Hematopoietic multipotent progenitor cell treated with erythropoietin and hydrocortisone succinate and interleukin-3 and kit ligand, for 15 days (in vitro differentiated cells): ENCODE results near the gene SLC25A29.
A peak's percentile ranks its signal among the peaks of the same experiment; 100 is the strongest.
"Not testable (repeated sequence)": the region's sequence is repeated elsewhere in the genome, so short reads cannot be mapped to it uniquely, and the experiment has no call there.

Experiments used
- DNase-seq: peaks from one replicate; pipeline ENCODE4 v3.0.0-alpha.2; 2015; ENCODE audit warnings: low spot score

The SLC25A29 gene

DNA sequence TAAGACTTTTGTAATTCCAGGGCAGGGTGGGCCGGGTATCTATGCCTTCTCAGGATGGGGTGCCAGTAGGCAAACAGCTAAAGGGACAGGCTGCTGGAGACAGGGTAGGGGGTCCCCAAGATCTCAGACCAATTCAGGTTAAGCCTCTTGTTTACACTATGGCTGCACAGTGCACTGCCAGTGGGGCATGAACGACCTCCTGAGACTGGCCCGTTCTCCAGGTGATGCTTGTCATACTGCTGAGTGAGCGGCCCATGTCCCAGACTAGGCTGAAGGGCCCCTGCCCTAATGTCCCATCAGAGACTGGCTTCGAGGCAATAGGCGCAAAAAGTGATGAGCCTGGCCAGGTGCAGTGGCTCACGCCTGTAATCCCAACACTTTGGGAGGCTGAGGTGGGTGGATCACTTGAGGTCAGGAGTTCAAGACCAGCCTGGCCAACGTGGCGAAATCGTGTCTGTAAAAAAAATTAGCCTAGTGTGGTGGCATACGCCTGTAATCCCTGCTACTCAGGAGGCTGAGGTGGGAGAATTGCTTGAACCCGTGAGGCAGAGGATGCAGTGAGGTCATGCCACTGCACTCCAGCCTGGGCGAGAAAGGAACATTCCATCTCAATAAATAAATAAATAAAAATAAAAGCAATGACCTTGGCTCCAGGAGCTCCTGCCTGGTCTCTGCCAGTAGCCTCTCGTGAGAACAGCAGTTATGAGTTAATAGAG, 12.6 kb downstream of the SLC25A29 start:
- no peak for DNase-seq

DNA sequence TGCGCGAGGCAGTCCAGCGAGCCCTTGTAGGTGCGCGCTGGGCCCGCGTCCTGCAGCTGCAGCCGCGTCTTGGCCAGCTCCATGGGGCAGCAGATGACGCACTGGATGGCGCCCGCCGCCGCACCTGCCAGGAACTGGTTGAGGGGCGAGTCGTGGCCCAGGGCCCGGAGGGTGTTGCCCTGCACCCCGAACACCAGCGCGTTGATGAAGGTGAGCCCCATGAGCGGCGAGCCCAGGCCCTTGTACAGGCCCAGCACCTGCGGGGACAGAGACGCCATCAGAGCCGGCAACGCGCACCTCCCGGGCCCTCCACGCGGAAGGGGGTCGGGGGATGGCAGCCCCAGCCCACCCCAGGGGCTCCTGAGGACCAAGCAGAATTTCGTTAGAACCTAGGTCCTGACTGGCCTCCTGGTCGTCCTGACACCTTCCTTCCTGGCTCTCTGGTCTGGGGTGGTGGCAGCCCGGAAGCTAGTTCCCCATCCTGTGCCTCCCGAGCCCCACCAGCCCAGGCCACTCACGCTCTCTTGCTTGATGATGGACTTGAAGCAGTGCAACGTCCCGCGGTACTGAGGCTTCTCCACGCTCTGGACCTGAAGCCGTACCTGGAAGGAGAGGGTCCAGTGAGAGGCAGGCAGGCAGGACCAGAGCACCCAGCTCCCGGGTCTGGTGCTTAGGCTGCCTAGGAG, 13.3 kb downstream of the SLC25A29 start:
- no peak for DNase-seq

DNA sequence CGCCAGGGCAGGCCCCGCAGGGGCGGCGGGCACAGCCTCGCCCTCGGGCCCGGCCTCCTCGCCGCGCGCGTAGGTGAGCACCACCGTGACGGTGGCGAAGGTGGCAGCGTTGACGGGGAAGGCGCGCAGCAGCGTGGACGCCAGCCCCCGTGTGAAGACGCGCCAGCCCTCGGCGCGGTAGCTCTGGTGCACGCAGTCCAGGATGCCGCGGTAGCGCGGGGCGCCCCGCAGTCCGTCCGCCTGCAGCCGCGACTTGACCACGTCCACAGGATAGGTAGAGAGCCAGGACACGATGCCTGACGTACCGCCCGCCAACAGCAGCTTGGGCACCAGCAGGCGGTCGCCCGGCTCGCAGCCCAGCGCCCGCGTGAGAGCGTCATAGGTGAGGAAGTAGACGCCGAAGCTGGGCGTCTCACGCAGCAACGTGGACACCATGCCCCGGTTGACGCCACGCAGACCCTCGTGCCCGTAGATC, 13.9 kb downstream of the SLC25A29 start:
- no peak for DNase-seq

DNA sequence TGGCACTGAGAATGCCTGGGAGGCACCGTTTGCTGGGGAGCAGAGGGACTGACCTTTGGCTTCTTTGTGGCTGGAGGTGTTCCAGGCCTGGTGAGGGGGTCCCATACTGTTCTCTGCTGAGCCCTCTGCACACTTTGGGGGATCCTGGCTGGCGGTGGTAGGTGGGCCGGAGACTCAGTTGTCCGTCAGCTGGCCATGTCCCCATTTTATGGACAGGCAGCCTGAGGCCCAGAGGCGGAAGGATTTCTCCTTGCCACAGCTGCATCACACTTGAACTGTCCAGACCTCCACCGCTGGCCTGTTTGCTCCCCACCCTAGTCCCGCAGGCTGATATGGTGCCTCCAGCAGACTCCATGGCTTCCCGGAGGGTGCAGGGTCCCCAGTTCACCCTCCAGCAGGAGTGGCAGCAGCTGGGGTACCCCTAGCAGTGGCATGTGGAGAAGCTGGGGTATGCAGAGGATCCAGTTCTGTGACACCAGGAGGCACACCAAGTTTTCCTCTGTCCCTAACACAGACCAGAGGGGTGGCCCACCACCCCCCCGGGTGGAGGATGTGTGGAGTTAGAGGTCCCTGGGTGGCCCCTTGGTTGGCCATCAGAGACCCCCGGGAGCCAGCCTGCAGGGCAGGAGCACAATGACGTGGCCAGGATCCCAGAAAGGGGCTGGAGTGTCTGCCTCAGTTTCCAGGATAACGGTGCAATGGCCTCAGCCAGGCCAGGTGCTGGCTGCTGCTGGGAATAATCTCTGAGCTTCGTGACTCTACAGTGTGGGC, 14.8 kb downstream of the SLC25A29 start:
- DNase-seq = no peak

DNA sequence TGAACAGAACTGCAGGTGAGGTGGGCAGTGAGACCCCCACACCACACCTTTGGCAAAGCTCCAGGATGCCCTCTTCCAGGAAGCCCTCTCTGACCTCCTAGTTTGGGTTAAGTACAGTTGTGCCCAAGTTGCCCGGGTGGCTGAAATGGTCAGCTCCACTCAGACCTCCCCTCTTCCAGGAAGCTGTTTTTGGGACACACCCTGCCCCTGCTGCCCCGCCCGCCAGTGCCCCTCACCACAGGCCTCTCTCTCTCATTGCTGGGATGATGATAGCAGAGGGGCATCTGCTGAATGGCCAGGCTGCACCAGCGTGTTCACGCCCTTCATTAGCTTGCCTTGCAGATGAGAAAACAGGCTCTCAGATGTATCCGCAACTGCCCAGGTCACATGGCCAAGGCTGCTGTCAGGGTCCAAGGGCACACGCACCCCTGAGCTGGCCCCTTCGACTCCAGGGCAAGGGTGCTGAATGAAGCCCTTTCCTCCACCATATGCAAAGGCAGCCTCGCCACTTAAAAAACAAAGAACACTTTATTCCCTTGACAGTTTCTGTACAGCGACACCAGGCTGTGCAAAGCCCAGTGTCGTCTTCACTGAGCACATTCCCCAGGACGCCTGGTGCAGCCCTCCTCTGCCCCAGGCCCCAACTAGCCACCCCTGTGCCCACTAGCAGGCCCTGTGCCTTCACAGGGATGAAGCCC, 15.5 kb downstream of the SLC25A29 start:
- DNase-seq = no peak

DNA sequence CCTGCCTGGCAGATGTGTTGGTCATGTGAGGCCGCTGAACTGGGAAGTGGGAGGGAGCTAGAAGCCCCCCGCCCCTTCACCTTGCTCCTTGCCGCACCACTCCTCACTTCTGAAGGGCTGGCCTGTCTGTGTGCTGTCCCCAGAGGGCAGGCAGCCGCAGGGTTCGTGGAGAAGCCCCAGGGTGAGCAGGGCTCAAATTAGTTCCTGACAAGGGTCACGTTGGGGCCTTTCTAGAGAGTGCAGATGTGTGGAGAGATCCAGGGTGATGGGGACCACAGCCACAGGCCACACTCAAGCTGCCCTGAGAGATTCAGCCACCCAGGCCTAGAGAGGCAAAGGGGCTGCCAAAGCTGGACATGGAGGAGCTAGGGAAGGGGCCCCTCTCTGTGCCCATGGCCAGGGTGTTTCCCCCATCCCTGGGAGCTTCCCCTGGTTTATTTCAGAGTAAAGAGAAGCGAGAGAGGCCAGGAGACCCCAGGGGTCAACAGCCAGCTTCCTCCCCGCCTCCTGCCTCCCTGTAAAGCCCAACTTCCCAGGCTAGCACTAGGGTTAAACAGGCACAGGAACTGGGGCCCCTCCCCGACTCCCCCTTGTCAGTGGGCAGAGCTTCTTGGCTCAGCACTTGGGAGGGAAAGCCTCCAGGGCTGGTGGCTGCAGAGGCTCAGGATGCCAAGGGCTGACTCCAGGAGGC, 16.2 kb downstream of the SLC25A29 start:
- DNase-seq = no peak

DNA sequence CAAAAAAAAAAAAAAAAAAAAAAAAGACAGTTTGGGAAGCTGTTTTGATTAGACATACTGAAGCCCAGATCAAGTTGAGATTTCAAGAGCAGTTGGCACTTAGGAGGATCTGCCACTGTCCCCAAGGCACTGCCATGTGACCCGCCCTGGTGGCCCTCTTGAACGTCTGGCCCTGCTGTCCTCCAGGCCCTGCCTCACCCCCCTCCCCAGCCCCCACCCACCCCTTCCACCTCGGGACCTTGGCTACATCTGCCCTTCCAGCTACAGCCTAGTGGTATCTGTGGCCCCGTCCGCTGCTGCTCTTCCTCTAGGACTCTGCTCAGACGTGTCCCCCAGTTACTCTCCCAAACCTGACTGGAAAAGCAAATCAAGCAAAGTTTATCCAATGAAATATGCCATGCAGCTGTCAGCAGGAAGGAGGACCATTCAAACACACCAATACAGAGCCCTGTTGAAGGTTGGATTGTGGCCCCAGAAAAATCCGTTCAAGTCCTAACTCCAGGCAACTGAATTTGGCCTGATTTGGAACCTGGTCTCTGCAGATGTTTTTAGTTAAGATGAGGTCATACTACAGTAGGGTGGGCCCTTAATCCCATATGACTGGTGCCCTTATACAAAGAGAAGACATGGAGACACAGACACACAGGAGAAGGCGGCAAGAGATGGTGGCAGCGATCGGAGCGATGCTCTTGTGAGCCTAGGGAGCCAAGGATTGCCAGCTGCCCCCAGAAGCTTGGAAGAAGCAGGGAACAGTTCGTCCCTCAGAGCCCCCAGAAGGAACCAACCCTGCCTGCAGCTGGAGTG, 17.7 kb downstream of the SLC25A29 start:
- no peak for DNase-seq

DNA sequence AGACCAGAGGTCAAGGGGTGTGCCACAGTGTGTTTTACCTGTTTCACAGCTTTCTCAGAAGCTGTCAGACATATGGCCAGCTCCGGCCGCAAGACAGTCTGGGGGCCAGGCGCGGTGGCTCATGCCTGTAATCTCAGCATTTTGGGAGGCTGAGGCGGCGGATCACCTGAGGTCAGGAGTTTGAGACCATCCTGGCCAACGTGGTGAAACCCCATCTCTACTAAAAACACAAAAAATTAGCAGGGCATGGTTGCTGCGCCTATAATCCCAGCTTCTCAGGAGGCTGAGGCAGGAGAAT, 18.3 kb downstream of the SLC25A29 start:
- DNase-seq = not testable (repeated sequence)

DNA sequence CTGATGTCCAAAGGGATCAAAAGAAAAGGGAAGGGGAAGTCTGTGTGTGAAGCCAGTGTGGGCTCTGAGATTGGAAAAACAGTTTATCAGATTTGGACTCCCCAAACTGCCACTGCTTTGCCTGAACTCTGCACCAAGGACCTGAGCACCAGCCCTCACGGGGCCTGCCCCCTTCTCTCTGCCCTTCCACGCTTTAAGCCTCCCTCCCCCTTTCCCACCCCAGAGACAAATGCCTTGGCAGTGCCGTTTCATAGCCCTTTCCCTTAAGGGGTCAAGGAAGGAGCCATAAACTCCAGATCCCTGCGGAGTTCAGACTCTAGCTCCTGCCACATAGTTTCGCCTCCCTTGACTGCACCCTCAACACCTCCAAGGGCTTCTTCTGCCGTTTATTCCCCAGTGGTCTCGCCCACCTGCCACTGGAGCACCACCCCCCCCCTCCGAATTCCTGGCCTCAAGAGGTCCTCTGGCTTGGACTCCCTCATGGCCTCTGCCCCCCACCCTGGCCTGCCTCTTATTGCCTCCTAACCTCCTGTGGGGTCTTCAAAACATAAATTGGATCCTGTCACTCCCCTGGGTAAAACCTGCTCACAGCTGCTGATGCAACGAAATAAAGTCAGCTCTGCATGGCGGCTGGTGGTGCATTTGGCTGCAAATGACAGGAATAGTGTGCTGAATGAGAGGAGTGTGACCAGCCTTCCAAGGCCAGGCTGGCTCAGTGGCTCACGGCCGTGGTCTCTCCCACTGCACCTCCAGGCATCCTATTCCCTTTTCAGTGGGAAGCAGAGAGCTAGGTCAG, 18.8 kb downstream of the SLC25A29 start:
- DNase-seq = no peak

DNA sequence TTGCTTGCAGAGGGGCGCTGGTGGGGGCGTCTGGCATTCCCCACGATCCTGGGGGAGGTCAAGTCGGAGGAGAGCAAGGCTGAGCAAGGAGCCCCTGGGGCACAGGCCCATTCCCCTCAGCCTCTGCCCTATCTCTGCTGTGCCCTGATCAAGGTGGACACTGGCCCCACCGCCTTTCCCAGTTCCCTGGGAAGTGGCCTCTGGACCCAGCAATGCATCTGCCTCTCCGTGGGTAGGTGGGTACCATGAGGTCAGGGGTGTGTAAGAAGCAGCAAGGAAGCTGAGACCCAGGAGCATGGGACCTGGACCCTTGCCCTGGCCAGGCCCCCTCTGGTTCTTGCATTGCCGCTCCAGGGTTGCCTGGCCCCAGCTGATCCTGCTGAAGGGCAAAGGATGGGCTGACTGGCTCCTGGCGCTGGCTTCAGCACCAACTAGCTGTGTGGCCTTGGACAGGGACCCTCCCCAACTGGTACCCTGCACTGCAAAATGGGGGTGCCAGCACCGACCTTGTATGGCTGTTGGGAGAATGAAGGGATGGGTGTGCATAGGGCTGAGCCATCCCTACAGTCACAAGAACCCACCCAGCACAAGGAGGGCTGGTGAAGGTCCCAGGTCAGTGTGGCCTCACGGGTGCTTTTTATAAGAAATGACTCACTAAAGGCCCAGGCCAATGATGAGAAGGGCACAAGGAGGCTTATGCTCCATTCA, 19.6 kb downstream of the SLC25A29 start:
- no peak for DNase-seq

DNA sequence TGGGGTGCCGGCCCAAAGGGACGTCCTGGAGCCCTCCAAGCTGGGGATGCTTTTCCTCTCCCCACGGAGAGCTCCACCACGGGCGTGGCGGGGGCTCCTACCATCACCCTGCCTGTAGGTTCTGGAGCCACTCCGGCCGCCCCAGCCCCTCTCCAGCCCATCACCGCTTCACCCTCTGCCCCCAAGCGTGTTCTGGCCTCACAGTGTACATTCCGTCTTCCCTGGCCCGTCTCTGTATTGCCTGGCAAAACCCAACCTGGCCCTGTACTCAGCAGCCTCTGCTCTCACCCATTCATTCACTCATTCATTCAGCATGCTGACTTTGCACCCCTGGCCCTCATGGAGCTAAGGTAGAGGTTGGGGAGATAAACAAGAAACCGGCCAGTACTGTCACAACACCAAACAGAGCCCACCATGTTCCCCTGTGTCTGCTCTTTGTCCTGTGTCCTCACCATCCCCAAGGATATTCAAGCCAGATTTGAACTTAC, 20.3 kb downstream of the SLC25A29 start:
- no peak for DNase-seq

DNA sequence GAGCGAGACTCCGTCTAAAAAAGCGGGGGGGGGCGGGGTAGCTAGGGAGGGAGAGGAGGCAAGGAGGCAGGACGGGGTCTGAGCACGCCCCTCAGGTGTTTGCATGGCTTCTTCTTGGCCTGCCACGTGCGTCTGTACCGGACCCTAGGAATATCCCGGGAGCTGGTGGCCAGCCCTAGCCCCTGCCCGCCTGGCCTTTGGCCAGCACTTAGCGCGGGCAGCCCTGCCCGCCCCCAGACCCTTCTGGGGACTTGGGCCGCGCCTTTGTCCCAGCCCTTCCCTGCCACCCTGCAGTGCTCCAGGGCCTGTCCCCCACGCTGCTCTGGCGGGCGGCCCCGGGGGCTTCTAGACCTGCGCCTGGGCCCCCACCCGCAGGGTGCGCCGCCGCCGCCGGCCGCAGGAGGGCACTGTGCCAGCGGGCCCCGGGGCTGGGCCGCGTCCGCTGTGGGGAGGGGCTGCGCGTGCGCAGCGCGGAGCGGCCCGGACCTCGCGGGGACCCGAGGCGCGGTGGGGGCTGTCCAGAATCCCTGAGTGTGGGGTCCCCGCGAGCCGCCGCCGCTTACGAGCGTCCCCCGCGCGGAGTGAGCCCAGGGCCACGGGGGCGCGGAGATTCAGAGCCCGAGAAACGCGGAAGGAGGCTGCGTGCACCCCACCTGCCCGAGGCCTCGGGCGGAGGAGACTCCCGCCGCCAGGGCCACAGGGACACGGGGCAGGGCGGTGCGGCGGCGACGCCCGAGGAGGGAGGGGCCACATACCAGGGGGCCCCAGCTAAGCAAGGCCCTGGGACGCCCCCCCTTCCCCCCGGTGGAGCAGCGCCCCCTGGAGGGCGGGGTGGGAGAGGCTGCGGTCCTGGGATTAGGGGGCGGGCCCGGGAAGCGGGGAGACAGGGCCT, 21.0 kb downstream of the SLC25A29 start:
- peak; percentile 74 for DNase-seq

DNA sequence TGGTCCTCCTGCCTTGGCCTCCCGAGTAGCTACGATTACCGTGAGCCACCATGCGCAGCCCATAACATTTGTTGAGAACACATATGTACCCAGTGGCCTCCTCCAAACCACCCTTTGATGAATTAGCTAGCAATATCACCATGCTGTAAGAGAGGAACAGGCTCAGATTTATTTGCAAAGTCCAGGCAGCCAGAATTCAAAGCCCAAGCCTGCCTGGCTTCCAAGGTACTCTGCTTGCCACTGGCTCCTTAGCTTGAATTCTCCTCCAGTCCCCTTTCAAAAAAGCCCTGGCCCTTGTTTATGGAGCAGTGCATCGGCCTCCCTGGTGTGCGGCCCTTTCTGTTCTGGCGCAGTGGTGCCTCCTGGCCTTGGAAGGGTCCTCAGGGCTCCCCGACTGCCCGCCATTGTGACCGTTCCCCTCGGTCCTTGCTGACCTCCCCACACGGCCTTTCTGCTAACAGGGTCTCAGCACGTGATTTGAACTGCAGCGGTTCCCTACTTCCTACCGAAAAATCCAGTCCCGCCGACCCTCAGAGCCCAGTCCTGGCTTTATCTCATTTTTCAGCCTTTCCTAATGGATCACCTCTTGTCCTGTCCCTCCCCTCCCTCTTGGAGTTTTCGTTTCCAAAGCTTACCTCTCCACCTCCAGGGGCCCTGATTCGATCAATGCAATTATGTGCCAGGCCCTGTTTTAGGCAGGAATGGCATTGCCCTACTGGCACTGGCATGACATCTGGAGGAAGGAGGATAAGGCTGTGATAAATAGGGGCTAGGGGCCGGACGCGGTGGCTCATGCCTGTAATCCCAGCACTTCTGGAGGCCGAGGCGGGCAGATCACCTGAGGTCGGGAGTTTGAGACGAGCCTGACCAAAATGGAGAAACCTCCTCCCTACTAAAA, 22.0 kb downstream of the SLC25A29 start:
- DNase-seq = no peak

DNA sequence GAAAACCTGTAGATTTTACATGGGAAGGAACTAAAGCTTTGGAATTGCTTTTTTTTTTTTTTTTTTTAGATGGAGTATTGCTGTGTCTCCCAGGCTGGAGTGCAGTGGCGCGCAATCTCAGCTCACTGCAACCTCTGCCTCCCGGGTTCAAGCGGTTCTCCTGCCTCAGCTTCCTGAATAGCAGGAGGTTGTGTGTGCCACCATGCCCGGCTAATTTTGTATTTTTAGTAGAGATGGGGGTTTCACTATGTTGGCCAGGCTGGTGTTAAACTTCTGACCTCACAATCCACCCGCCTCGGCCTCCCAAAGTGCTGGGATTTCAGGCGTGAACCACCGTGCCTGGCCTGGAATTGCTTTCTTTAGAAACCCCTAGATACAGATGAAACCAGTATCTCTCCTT, 22.8 kb downstream of the SLC25A29 start:
- DNase-seq = not testable (repeated sequence)

DNA sequence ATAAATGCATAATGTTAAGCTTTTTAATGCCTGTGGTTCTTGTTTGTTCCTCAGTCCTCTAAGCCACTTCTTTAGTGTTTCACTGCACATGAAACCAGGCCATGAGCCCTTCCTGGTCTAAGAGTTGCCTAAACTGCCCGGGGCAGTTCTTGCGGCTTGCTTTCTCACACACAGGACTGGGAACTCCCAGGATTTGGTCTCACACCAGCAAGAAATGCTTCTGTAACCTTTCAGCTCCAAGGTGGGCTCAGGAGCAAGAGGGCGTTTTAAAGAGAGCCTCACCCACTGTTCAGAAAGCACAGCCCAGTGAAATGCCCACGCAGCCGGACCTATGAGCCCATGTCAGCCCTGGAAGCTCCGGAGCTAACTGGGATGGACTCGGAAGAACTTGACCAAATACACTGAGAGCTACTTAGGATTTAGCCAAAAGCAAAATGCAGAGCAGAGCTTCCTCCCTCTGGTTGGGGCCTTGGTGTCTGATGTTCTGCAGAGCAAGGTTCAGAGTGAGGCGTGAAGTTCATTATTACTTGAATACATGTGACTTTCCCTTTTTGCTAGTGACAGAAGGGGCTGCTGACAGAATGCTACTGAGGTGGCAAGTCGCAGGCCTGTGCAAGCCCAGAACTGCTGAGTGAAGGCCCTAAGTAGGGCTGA, 23.4 kb downstream of the SLC25A29 start:
- no peak for DNase-seq

DNA sequence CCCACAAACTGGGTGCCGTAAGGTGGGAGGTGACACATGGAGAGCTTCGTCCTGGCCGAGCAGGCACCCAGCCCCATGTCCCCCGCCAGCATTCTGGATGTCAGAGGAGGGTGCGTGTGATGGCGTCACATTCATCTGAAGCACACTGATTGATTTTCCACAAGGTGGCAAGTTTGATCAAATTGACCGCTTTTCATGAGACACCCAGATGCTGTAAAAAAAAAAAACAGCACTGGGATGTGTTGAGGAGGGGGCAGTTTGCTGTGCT, 24.2 kb downstream of the SLC25A29 start:
- DNase-seq = no peak
